ENCODE data around the gene HSPBP1.

Gene HSPBP1

DNA sequence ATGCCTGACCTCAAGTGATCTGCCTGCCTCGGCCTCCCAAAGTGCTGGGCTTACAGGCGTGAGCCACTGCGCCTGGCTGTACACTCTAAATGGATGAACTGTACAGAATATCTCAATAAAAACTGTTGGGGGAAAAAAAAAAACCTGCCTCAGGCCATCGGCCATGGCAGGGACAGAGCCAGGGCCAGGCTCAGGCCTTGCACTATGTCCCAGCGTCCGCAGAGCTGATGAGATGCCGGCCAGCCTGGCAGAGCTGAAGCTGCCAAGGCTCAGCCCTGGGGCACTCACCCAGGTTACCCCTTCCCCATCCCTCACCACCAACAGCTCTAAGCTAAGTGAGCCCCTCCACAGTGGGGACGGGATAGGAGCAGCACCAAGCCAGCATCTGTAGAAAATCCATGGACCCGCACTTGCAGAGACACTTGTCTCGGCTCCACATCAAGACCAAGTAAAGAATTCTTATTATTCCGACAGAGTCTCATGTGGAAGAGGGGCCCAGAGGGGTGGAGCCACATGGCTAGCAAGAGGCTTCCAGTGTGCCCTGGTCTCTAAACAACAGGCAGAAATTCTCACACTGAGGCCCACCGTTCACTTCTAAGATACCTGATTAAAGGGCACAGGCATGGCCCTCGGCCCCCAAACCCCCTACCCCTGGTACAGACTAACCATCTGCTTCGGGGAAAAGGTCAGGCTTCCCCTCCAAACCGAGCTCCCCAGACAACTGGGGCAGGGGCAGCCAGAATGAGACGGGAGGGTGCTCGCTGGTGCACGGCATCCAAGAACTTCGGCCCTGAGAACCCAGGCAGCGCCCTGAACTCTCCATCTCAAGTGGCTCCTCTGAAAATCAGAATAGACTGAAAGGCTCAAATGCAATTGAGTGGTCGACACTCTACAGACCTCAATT, 26.9 kb downstream of the HSPBP1 start:
- FAIRE-seq = no peak

DNA sequence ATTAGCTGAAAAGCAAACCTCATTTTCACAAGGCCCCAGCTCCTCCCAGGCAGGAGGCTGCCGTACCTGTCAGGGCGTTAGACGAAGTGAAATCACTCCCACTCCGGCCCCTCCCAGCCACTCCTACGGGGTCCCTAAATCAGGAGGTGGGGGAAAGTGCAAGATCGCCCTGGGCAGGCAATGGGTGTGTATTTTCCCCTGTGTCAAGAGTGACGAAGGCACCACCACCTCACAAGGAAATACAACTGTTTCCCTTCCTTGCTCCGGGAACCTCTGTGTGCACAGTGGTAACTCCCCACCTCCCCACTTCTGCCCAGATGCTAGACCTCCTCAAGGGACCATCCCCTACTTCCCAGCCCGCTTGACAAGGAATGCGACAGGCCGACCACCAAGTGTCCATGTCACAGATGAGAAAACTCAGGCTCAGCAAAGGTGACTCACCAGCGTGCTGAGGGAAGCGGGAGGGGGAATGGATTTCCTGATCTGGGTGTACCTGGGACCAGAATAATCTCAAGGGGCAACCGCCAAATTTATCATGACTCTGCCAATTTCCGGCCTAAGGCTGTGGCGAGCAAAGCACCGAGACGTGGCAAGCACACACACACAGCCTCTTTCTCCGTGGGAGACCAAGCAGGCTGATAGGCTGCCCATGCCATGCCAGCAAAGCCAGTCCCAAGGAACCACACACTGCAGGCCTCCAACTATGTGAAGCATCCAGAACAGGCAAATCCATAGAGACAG, 28.4 kb downstream of the HSPBP1 start:
- no peak for FAIRE-seq

DNA sequence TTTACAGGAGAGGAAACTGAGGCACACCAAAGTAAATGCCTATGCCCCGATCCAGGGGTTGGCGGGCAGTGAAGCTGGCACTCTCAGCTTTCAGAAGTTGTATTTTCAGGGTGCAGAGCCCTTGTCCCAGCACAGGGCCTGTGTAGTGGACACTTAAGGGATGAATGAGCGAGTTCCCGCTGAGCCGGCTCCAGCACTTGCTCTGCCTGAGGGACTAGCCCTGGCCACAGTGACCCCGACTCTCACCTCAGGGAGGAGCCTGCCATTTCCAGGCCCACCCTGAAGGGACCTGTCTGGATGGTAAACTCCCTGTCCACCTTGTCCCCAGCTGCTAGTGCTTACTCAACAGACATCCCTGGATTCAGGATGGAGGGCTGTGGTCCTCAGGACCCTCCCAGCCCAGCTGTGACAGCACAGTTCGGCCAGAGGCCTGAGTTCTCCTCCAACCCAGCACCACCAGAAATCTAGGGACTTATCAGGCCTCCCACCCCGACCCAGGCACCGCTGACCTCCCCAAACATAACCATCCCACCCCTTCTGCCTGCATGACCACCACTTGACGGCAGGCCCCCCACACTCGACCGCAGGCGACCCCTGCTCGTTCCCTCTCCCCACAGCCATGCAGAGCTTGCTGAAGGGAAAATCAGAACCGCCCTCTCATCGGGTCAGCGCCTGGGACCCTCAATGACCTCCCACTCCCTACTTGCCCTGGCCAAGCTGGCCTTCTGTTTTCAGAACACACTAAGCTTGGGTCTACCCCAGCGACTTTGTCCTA, 29.5 kb downstream of the HSPBP1 start:
- no peak for FAIRE-seq

DNA sequence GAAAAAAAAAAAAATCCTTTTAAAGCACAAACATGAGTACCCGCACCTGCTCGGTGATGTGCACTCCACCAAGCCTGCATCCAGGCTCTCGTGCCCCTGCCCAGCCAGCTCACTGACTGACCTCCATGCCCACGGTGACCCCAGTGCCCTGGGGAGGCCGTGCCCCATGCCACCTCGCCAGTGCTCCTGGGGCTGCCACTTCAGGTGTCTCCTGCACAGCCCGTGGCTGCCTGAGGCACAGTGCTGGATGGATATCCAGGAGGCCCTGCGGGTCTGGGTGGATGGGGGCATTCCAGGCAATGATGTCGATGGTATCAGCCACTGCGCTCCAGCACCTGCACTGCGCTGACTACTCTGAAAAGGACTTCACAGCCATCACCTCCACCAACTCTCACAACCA, 30.1 kb downstream of the HSPBP1 start:
- FAIRE-seq = no peak

DNA sequence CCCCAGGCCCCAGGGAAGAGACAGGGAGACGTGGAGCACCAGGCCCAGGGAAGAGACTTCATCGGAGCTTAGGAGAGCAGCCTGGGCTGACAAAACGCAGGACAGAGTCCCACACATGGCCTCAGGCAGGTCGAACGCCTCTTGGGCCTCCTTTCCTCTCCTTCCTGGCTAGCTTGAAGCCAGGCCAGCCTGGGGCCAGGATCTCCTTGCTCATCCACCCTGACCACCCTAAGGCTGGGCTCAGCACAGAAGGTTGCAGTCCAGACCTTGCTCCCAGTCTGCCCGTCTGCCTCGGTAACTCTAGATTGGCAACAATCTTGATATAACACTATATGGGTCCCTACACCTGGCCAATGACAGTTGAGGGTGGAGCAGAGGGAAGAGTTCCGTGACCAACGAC, 31.2 kb downstream of the HSPBP1 start:
- FAIRE-seq = no peak

DNA sequence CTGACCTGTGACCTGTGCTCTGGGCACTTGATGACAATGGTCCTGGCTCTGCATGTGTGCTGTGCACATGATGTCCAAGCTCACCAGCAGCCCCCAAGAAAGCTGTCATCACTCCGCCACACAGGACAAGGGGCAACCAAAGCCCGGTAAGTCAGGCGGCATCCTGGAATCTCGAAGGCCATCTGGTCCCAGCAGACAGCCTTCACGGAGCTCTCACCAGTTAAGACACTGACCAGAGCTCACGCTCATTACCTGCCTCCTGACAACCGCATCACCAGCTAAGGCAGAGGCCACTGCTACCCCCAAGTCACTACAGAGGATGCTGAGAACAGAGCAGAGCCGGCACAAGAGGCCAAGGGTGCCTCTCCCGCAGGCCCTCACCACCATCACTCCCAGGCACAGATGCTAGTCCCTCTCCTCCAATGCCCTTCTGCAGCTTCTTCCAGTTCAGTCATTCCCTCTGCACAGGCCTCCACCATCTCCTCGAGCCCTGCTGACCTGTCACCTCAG, 31.7 kb downstream of the HSPBP1 start:
- no peak for FAIRE-seq

DNA sequence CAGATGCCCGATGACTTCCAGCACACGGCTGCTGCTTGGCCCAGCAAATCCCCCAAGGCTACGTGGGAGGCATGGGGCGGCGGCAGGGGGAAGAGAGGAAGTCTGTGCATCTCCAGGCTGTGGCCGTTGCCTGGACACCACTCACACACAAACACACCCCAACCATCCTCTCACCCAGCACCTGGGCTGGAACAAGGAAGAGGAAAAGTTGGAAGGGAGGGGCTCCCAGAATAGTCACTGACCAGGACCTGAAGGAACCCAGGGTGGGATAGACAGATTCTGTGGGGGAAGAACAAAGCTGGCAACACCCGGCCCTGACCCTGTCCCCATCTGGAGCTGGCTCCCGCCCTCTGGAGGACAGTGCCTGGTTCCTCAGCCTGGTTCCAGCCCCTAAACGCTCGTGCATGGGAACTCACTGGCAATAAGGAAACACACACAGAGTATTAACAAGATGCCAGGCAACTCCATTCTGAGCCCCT, 32.2 kb downstream of the HSPBP1 start:
- FAIRE-seq = no peak

DNA sequence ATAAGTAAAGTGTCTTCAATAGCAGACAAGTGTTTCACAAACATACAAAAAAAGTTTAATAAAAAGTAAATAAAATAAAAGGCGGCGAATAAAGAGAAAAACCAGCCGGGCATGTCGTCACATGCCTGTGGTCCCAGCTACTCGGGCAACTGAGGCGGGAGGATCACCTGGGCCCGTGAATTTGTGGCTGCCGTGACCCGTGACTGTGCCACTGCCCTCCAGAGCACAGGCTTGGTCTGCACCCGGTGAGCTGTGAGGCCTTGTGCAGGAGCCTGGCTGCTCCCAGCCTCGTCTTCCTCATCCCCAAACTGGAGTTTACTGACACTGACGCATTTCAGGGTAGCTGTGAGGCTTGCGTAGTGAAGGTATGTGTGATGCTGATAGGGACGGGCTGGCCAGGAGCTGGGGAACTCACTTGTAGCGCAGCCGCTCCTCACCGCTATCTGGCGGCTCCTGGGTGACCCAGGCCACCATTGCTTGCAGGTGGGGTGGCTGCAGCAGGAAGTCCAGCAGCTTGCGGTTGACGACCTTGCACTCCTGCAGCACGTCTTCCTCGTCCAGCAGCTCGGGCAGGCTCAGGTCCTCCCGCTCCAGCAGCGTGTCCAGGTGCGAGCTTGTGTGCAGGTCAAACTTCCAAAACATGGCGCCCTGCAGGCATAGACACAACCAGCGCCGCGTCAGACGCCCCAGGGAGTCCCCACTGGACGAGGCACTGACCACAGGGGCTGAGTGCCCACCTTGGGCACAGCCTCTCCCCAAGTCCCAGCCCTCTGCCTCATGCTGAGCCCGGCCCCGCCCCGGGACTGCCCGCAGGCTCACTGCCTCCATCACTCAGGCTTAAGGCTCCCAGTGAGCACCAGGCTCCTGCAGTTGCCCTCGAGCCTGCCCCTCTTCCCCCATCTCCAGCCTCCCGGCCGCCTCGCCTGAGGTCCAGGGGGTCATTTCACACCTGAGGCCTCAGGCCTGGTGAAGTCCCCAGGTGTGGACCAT, 33.2 kb downstream of the HSPBP1 start:
- FAIRE-seq = no peak

DNA sequence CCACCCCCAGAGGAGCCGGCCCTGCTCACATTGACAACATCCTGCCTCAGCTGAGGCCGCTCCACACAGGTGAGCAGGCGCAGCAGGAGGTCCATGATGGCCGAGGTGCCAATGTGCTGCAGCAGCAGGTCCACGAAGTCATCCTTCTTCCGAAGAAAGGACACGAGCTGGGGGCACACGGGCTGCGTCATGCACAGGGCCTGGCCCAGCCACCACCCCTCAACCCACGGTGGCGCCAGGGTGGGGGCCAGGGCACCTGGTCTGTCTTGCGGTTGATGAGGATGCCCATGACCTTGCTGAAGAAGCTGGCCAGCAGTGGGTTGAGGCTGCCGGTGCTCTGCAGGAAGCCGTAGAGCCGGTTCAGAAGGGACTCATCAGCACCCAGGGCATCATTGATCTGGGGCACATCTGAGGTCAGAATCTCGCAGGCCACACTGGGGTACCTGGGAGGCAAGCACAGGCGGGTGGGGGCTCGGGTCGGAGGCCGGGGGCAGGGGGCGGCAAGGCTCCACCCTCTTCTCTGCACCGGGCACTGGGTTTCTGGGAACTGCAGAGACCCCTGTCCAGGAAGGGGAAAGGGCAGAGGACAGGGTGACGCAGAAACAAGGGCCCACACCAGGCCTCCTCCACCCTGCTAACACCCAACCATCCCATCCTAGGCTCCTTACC, 34.5 kb downstream of the HSPBP1 start:
- FAIRE-seq = no peak

DNA sequence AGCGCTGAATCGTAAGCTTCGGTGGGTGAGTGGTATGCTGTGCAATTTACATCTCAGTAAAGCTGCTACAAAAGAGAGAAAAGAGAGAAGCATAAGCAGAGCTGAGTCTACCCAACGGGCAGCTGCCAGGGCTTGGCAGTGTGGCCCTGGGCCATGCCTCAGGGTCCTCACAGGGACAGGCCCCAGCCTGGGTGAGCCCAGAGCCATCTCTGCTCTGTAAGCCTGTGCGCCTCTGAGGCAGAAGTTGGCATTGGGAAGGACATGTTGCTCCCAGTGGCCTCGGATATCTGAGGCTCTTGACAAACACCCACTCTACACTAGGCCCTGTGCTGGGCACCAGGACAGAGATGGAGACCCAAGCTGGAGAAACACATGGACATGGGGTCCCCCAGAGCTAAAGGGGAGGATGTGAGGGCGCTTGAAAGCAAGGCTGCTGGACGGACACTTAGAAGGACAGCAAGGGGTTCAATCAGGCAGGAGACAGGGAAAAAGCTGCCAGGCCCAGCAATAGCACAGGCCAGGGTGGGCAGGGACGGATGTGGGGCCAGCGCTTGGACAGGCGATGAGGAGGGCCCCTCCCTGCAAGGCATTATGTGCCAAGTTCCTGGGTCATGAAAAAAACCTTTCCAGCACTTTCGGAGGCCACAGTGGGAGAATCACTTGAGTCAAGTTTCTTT, 35.8 kb downstream of the HSPBP1 start:
- no peak for FAIRE-seq

DNA sequence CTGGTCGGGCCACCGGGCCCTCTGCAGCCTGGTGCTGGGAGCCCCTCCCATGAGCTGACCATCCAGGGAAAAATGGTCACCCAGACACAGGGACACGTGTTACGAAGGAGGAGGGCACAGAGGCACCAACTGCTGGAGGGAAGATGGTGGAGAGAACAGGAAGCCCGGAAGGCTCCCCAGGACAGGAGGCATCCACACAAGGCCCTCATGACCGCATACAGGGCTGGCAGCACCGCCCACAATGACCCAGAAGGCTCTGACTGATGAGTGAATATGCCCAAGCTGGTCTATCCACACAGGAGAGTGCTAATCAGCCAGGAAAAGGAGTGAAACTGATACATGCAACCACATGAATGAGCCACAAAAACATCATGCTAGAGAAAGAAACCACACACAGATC, 37.4 kb downstream of the HSPBP1 start:
- no peak for FAIRE-seq

DNA sequence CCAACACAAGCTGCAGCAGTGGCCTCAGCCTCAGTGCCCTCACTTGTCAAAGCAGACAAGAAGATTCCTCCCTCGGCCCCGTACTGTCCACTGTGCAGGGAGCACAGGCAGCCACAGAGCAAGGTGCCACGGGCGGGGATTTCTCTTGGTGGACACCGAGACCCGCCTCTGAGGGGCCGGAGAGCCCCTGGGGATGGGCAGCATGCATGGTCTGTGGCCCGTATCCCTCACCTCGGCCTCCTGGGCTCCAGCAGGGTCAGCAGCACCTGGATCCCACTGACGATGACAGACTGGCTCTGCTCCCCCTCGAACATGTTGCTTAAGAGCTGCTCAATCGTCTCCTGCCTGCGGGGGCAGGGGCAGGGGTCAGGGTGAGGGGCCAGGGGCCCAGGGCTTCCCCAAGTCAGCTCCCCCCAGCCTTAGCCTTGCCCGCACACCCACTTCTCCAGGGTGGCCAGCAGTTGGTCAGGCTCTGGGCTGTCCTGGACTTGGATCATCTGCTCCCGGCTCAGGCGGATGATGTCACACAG, 37.9 kb downstream of the HSPBP1 start:
- no peak for FAIRE-seq

DNA sequence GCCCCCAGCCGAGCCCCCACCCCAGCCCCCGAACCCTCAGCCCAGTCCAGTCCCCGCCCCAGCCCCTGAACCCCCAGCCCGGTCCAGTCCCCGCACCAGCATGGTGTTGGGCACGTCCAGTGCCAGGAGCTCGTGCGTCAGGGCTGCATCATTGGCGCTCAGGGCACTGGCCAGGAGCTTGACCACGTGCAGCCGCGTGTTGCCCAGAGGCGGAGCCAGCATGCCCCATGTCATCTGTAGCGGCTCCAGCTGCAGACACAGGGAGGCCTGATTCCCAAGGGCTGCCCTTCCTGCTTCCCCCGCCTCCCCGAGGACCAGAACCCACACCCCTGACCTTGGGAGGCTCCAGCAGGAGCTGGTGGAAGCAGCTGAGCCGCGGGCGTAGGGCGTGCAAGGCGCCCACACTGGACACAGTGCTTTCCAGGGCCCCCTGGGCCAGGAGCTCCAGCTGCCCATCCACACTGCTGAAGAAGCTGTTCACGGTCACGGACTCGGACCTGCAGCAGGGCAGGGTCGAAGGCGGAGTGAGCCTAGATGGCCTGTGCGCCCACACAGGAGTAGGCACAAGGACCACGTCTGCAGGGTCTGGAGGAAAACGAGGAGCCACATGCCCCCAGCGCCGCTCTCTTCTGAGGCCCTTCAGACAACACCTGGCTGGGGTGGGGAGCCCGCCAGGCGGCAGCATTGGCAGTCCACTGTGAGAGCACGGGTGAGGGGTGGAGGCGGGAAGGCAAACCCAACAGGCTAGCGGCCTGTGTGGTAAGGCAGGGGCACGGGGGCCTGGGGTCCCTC, 38.6 kb downstream of the HSPBP1 start:
- no peak for FAIRE-seq

DNA sequence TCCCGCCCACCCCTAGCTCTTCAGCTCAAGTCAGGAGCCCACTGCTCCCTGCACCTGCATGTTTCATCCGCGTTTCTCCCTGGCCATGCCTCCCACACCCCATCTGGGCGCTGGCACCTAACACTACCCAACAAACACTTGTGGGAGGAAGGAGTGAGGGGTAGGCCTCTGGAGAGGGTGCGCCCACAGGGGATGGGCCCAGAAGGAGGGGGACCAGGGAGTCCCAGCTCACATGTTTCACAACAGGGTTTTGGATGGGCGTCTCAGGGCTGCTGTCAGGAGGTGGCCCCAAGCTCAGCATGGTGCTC, 39.2 kb downstream of the HSPBP1 start:
- FAIRE-seq = no peak

DNA sequence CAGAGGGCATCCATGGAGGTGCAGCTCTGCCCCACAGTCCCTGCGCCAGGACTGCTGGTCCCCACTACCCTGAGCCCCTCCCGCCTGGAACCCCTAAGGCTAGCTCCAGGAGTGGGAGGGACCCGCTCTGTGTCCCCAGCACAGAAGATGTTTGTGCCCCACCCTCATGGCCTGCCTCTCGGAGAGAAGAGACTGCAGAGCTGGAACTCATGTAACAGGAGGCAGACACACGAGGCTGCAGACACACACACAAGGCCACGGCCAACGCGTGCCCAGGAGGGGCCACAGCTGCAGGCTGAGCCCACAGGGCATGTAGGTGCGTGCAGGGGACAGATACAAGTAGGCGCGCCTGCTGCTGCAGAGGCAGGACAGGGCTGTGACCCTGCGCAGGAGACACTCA, 40.9 kb downstream of the HSPBP1 start:
- FAIRE-seq = no peak

DNA sequence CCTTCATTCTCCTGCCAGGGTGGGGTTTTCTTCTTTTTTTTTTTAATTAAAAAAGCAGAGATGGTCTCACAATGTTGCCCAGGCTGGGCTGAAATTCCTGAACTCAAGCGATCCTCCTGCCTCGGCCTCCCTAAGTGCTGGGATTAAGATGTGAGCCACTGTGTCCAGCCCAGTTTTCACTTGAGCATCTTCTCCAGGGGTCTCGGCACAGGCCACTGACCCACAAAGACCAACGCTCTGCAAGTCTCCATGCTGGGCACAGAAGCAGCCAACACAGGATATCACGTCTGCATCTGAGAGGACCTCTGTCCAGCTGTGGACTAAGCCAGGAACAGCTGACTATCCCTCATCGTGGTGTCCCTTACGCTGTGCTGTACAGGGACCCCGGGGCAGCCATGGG, 41.9 kb downstream of the HSPBP1 start:
- FAIRE-seq = no peak

DNA sequence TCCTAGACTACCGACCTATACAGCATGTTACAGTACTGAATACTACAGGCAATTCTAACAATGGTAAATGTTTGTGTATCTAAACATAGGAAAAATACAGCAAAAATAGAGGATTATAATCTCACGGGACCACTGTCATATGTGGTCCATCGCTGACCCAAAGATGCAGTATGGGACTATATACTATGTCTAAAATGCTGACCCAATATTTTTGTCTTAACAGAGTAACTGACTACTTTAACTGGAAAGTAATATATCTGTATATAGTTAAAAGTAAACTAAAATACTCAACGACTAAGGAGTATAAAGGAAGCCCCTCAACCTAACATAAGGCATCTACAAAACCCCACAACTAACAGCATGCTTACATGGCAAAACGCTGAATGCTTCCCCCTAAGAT, 46.9 kb downstream of the HSPBP1 start:
- FAIRE-seq = no peak

DNA sequence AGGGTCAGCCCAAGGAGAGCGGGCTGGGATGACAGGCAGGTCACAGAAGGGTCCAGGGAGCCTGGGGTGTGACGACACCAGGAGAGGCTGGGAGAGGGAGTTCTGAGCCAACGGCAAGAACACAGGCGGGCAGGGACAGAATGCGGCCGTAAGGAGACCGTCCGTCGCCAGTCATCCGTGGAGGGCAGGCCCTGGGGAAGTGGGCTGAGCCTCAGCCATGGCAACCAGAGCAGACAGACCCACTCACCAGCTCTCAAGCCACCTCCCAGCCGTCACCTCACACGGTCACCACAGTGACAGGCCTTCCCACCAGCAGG, 47.7 kb downstream of the HSPBP1 start:
- no peak for FAIRE-seq

DNA sequence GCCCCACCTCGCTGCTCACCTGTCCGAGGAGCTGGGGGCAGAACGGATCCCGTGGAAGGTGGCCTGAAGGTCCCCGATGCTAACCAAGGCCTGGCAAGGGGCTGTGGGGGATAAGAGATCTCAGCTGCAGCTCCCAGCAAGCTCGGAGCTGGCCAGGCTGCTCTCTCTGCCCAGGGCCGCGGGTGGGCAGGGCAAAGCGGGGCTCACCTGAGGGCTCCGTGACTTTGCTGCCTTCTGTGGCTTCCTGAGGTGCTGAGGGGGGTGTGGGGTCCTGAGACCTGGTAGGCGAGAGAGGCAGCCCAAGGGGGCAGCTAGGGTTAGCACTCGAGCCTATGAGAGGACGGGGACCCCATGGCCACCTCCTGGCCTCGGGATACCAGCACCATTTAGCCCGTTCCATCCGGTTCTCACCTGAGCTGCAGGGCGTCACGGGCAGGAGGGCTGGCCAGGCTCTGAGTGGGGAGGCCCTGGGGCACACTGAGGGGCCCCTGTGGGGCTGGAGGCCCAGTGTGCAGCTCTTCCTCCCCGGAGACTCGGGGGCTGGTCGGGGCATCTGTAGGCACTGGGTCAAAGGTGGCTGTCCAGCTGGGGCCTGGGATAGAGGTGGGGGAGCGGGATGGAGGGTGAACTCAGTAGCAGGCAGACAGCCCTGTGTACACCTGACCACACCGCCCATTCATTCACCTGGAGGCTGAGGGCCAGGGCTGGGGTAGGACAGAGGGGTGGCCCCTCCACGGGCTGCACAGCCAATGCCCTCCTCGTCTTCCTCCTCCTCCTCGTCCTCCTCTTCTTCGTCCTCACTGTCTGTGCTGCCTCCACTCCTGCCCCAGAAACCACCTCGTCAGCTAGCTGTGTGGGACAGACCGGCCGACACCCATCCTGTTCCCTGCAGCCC, 48.3 kb downstream of the HSPBP1 start:
- no peak for FAIRE-seq
